Tibial nerve (tissue), 3 donors: ENCODE data around the gene BICRA.

Experiments used
- CTCF ChIP-seq, 5 experiments: fragments of 200-600 bp in 3 of 5; fragments of 450-650 bp in 2 of 5; sonication (generic) in 3 of 5; IDR thresholded peaks; one replicate each; pipeline ENCODE4 v1.5.1; 2016 to 2019; ENCODE audit warnings: antibody characterized with exemption in 5 of 5, mild to moderate bottlenecking in 3 of 5, moderate library complexity in 2 of 5
- POLR2A ChIP-seq, 2 donors: fragments of 450-650 bp; IDR thresholded peaks; one replicate each; pipeline ENCODE4 v1.6.1; 2017; ENCODE audit warnings: antibody characterized with exemption in 2 of 2, mild to moderate bottlenecking in 2 of 2, moderate library complexity in 2 of 2

- peak in 1 of 2 donors; percentile 13 for TF ChIP-seq POLR2A (IDR thresholded peaks at IDR 0.05)
- no peak for TF ChIP-seq CTCF (IDR thresholded peaks at IDR 0.05)
Observed at GRCh38 chr19:47598407-47599349, 10.3 kb upstream of the BICRA start.
